Eye (tissue), 1 donor: ENCODE measurements around the gene GPR135.
A peak's percentile ranks its signal among the peaks of the same experiment; 100 is the strongest.

Experiments used
- DNase-seq: peaks from one replicate; pipeline ENCODE4 v3.0.0-alpha.2; 2015

GPR135 gene

DNA sequence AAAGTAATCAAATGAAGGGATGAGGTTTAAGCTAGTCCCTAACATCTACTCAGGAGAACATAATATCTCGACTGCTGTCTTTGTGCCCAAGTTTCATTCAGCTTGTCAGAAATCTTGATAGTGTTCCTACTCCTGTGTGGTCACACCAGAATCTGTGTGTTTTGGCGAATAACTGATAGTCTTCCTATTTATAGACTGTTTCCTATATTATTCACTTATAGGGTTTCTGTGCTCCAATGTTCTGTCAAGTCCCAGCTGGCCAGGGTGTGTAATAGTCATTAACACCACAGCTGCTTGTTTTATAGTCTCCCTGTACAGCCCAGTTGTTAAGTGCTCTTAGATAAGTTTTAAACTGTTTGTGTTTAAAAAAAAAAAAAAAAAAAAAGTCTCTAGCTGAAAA is 45.9 kb downstream of the GPR135 start:
- DNase-seq: no peak

DNA sequence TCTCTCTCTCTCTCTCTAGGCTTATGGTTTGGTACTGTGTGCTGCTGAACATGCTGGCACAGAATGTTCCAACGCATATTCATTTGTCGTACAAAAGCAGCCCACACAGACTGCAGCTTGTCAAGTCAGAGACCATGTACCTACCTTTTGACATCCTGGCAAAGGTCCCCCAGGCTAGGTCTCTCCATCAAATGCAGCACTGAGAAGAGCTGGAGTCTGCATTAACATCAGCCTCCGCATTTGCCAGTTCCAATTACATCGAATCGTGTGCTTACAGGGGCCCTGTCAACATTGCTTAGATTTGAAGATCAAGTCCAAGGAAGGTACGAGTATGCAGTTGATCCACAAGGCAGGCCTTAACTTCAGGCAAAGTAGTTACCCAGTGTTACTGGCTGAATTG is 47.9 kb downstream of the GPR135 start:
- peak; percentile 69 for DNase-seq

DNA sequence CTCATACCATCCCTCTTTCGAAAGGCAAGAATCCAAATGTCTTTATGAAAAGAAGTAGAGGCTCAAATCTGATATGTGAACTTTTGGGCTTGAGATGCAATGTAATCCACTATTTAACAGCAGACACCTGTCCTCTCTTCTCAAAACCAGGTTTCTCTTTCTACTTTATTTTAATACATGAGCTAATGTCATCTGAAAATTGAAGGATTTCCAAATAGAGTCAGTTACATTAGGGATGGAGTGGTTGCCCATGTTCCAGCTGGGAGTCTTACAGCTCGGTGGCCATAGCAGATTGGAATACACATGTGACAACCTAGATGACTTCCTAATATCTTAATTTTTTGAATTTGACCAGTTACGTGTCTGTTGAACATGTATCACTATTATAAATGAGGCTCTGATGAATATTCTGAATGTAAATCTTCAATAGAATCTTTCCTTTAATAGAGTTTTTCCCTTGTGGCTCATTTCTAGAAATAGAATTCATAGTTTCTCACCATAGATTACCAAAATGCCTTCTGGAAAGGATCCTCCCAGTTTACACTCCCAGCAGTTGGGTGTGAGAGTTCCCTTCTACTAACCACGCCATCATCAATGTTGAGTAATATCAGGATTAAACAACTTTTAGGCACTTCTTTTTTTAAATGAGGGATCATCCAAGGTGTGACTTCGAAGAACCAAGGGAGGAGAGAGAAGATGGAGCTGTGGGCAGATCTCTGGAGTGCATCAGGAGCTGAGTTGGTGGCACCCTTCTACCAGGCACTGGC is 49.2 kb downstream of the GPR135 start:
- DNase-seq: no peak
